ENCODE measurements around the gene RTKN. TPM values are rescaled to one million over a fixed set of nuclear protein-coding genes. Genes with fewer than 3 reads are reported as not detected.

Gene RTKN
- polyA plus RNA-seq, 2 of the 4 experiments (the other 2 are of a cell fraction): 15.1 to 20.1 TPM

- TF ChIP-seq FOSL2 (IDR thresholded peaks at IDR 0.05): no peak
- TF ChIP-seq FOSL2 (CRISPR knock-in tag; IDR thresholded peaks at IDR 0.05): no peak
These were observed 2.4 kb downstream of the RTKN start (continued) for GRCh38 chr2:74439373-74439772.

- ChIA-PET POLR2A (interaction anchor here (2.5 kb wide), 1 partner anchor 9 kb away, joined by 11 read pairs; no protein-coding TSS in a partner anchor), CTCF (interaction anchor here (1.0 kb wide), 1 partner anchor 10 kb away, joined by 3 read pairs; no protein-coding TSS in a partner anchor)
- H3K4me2 ChIP-seq: peak overlapping the region; percentile 93; the same call in 2 of the 3 replicates
- no peak for DNase-seq (ENCODE audit: low read depth in 1 of 2, low spot score in 1 of 2)
- no peaks in the 10 kb centered on the region for H3K9me3 ChIP-seq
- FAIRE-seq: no peak
- no peak for ATAC-seq
- H3K4me3 ChIP-seq: no peak overlapping the region
- TF ChIP-seq HOXB5 (CRISPR knock-in tag; IDR thresholded peaks at IDR 0.05) (no peak), FOXS1 (CRISPR knock-in tag; IDR thresholded peaks at IDR 0.05) (no peak), FOSL2 (IDR thresholded peaks at IDR 0.05) (no peak), FOSL2 (CRISPR knock-in tag; IDR thresholded peaks at IDR 0.05) (no peak), MAFK (IDR thresholded peaks at IDR 0.05; ENCODE audit: partially characterized antibody) (no peak), JUNB (IDR thresholded peaks at IDR 0.05) (no peak), JUN (IDR thresholded peaks at IDR 0.05) (no peak), EHMT2 (IDR thresholded peaks at IDR 0.05; ENCODE audit: low read depth) (no peak), POLR2AphosphoS2 (conservative IDR thresholded peaks at IDR 0.05; ENCODE audit: low read length) (no peak), CEBPB (IDR thresholded peaks at IDR 0.05) (no peak), CTCF (IDR thresholded peaks at IDR 0.05) (no peak), CHD4 (IDR thresholded peaks at IDR 0.05; ENCODE audit: borderline replicate concordance) (no peak), SMC3 (IDR thresholded peaks at IDR 0.05) (no peak), POLR2A (IDR thresholded peaks at IDR 0.05; ENCODE audit: low read length) (no peak), HOXB13 (CRISPR knock-in tag; IDR thresholded peaks at IDR 0.05; ENCODE audit: low read depth) (no peak), ZC3H11A (IDR thresholded peaks at IDR 0.05) (no peak), BHLHE40 (IDR thresholded peaks at IDR 0.05; ENCODE audit: low read depth, low read length) (no peak)
- 92% methylated on average over 1 of the region's 1 CpG for WGBS (ENCODE audit: missing lambda C conversion rate)
- H3K27ac ChIP-seq: no peak overlapping the region
- peaks cover 21% of the 10 kb centered on the region for H3K4me1 ChIP-seq
These were observed 3.5 kb downstream of the RTKN start for GRCh38 chr2:74438248-74438647.

- DNase-seq (ENCODE audit: low read depth in 1 of 2, low spot score in 1 of 2) (no peak), FAIRE-seq (no peak), ATAC-seq (no peak)
- H3K9me3 ChIP-seq: no peaks in the 10 kb centered on the region
- no peak for TF ChIP-seq RARB (CRISPR knock-in tag; IDR thresholded peaks at IDR 0.05)
- TF ChIP-seq ZFP36 (IDR thresholded peaks at IDR 0.05; ENCODE audit: borderline replicate concordance, partially characterized antibody): peak; percentile 55
- WGBS (ENCODE audit: missing lambda C conversion rate): 77% methylated on average over 6 of the region's 6 CpGs
- H3K27ac ChIP-seq: no peak overlapping the region
- peaks cover 21% of the 10 kb centered on the region for H3K4me1 ChIP-seq
- ChIA-PET CTCF (interaction anchor here (1.3 kb wide), 1 partner anchor 24 kb away, joined by 3 read pairs; no protein-coding TSS in a partner anchor), POLR2A (no interaction called here)
- H3K4me3 ChIP-seq: no peak overlapping the region
- no peak overlapping the region for H3K4me2 ChIP-seq
These were observed 4.7 kb downstream of the RTKN start for GRCh38 chr2:74436848-74437695.

GRCh38 chr2:74436111-74436805, 5.5 kb downstream of the RTKN start:
- CTCF ChIA-PET: interaction anchor here (0.8 to 1.3 kb wide), 4 partner anchors 23 to 101 kb away, joined by 3 read pairs; partner anchors contain the start of genes CCDC142 and TTC31
- TF ChIP-seq SMC3 (IDR thresholded peaks at IDR 0.05) (no peak), BCL3 (IDR thresholded peaks at IDR 0.05) (no peak), MAX (IDR thresholded peaks at IDR 0.05) (no peak), NPAS2 (CRISPR knock-in tag; IDR thresholded peaks at IDR 0.05; ENCODE audit: borderline replicate concordance) (no peak), ESRRA (IDR thresholded peaks at IDR 0.05; ENCODE audit: borderline replicate concordance, low read length) (no peak), HMGXB4 (CRISPR knock-in tag; IDR thresholded peaks at IDR 0.05; ENCODE audit: borderline replicate concordance) (no peak), HOXA7 (CRISPR knock-in tag; IDR thresholded peaks at IDR 0.05) (no peak)
- ATAC-seq (no peak), DNase-seq (ENCODE audit: low read depth in 1 of 2, low spot score in 1 of 2) (no peak), FAIRE-seq (no peak)
- H3K27ac ChIP-seq: no peak overlapping the region
- H3K4me3 ChIP-seq: no peak overlapping the region
- H3K4me1 ChIP-seq: peaks cover 21% of the 10 kb centered on the region
- H3K9me3 ChIP-seq: no peaks in the 10 kb centered on the region
- H3K4me2 ChIP-seq: no peak overlapping the region
- POLR2A ChIA-PET: no interaction called here
- WGBS (ENCODE audit: missing lambda C conversion rate): 94% methylated on average over 36 of the region's 43 CpGs

Data from A549 (cell line).